ENCODE results near the gene GPR146. TPM values are rescaled to one million over a fixed set of nuclear protein-coding genes. Genes with fewer than 3 reads are reported as not detected.

Gene GPR146
- total RNA-seq, 2 donors from 2014 or later: 0.66 to 0.75 TPM

GRCh38 chr7:1049006-1049741, 4.8 kb downstream of the GPR146 start:
- H3K4me3 ChIP-seq (ENCODE audit: low read length): no peak overlapping the region
- H3K36me3 ChIP-seq (ENCODE audit: control insufficient read depth, insufficient read depth, low read length): no peaks in the 10 kb centered on the region
- Mint-ChIP-seq H3K4me3 (no peak overlapping the region), H3K27ac (no peak overlapping the region), H3K4me1 (peaks cover 22% of the 10 kb centered on the region), H3K36me3 (ENCODE audit: low read depth) (no peaks in the 10 kb centered on the region), H3K9me3 (no peaks in the 10 kb centered on the region), H3K27me3 (ENCODE audit: insufficient read depth) (no peaks in the 10 kb centered on the region)
- WGBS, 2 experiments (ENCODE audit: insufficient coverage in 1 of 2, insufficient read length in 1 of 2): 94 to 96% methylated on average over 21 to 23 of the region's 23 CpGs
- peaks cover 12% of the 10 kb centered on the region for H3K4me1 ChIP-seq (ENCODE audit: control insufficient read depth, insufficient read depth, low read length)
- no peak overlapping the region for H3K9ac ChIP-seq (ENCODE audit: extremely low read depth, low read length, poor library complexity, severe bottlenecking)
- no peak overlapping the region for H3K27ac ChIP-seq (ENCODE audit: low read depth, low read length)
- no peaks in the 10 kb centered on the region for H3K9me3 ChIP-seq (ENCODE audit: control insufficient read depth, low read length)
- no peaks in the 10 kb centered on the region for H3K27me3 ChIP-seq (ENCODE audit: control insufficient read depth, insufficient read depth, low read length, poor library complexity, severe bottlenecking)
- TF ChIP-seq CTCF (conservative IDR thresholded peaks at IDR 0.05): no peak
- DNase-seq: no peak

- Mint-ChIP-seq H3K27me3 (ENCODE audit: insufficient read depth) (no peaks in the 10 kb centered on the region), H3K9me3 (no peaks in the 10 kb centered on the region), H3K27ac (peak overlapping the region; percentile 61), H3K4me3 (no peak overlapping the region), H3K4me1 (peaks cover 22% of the 10 kb centered on the region), H3K36me3 (ENCODE audit: low read depth) (no peaks in the 10 kb centered on the region)
- 91 to 96% methylated on average over 4 to 8 of the region's 8 CpGs for WGBS, 2 experiments (ENCODE audit: insufficient coverage in 1 of 2, insufficient read length in 1 of 2)
- Histone ChIP-seq H3K27ac (ENCODE audit: low read depth, low read length) (no peak overlapping the region), H3K9me3 (ENCODE audit: control insufficient read depth, low read length) (no peaks in the 10 kb centered on the region), H3K9ac (ENCODE audit: extremely low read depth, low read length, poor library complexity, severe bottlenecking) (no peak overlapping the region), H3K4me1 (ENCODE audit: control insufficient read depth, insufficient read depth, low read length) (peaks cover 12% of the 10 kb centered on the region), H3K27me3 (ENCODE audit: control insufficient read depth, insufficient read depth, low read length, poor library complexity, severe bottlenecking) (no peaks in the 10 kb centered on the region), H3K4me3 (ENCODE audit: low read length) (no peak overlapping the region), H3K36me3 (ENCODE audit: control insufficient read depth, insufficient read depth, low read length) (no peaks in the 10 kb centered on the region)
- no peak for DNase-seq
- TF ChIP-seq CTCF (conservative IDR thresholded peaks at IDR 0.05): no peak
These were observed 5.5 kb downstream of the GPR146 start for GRCh38 chr7:1049801-1050200.

DNA sequence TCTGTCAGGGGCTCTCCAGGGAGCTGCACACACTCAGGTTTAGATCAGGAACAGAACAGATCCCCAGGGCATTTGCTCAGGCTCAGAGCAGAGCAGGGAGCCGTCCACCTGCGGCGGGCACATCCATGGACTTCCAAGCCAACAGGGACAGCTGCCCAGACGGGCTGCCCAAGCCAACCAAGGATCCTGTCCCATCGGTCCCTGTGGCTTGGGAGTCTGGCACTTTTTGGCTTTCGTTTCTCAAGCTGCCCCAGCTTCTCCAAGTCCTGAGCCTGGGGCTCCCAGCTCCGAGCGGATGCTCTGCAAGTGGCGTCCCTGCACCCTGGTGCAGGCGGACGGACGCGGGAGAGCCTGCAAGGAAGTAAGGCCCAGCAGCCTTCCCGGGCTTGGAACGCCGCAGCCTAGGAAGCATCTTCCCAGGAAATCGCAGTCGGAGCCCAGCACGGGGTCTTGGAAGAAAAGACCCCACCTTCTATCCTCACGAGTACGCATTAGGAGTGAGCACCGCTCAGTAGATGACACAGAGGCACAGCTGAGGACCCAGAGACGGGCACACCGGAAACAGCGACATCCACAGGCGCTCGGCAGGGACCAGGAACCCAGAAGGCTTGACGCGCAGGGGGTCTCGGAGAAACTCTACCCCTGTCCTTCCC, 6.0 kb downstream of the GPR146 start:
- Mint-ChIP-seq H3K4me3 (no peak overlapping the region), H3K27me3 (ENCODE audit: insufficient read depth) (no peaks in the 10 kb centered on the region), H3K9me3 (no peaks in the 10 kb centered on the region), H3K4me1 (peaks cover 16% of the 10 kb centered on the region), H3K27ac (peak overlapping the region; percentile 61), H3K36me3 (ENCODE audit: low read depth) (no peaks in the 10 kb centered on the region)
- DNase-seq: no peak
- TF ChIP-seq CTCF (conservative IDR thresholded peaks at IDR 0.05): no peak
- H3K9me3 ChIP-seq (ENCODE audit: control insufficient read depth, low read length): no peaks in the 10 kb centered on the region
- H3K36me3 ChIP-seq (ENCODE audit: control insufficient read depth, insufficient read depth, low read length): no peaks in the 10 kb centered on the region
- no peak overlapping the region for H3K4me3 ChIP-seq (ENCODE audit: low read length)
- no peak overlapping the region for H3K27ac ChIP-seq (ENCODE audit: low read depth, low read length)
- H3K27me3 ChIP-seq (ENCODE audit: control insufficient read depth, insufficient read depth, low read length, poor library complexity, severe bottlenecking): no peaks in the 10 kb centered on the region
- H3K9ac ChIP-seq (ENCODE audit: extremely low read depth, low read length, poor library complexity, severe bottlenecking): no peak overlapping the region
- WGBS, 2 experiments (ENCODE audit: insufficient coverage in 1 of 2, insufficient read length in 1 of 2): 90 to 92% methylated on average over 24 to 30 of the region's 30 CpGs
- peaks cover 12% of the 10 kb centered on the region for H3K4me1 ChIP-seq (ENCODE audit: control insufficient read depth, insufficient read depth, low read length)
